ENCODE data around the gene RDH13. TPM values are rescaled to one million over a fixed set of nuclear protein-coding genes. Genes with fewer than 3 reads are reported as not detected.

The RDH13 gene
- total and polyA plus RNA-seq, 2 experiments from 2014 or later: 28.0 to 36.5 TPM

DNA sequence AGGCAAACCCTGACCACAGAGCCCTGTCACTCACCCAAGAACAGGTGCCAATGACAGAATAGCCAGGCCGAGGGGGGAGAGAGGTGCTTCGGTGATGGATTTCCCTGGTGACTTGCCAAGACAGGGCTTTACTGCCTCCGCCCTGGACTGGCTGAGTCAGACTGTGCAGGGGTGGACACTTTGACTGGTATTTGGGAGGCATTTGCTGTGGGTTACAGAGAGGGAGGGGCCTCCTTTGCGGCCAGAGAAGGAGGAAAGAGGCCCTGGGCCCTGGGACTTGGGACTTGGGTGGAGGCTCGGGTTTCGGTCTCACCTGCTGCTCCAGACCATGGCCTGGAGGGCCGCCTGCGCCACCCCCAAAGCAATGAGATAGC, 8.2 kb upstream of the RDH13 start:
- peaks cover 9% of the 10 kb centered on the region; the same call in 1 of the 2 replicates for H3F3A ChIP-seq (replicated peaks; ENCODE audit: low read depth)
- H3K27me3 Mint-ChIP-seq (ENCODE audit: insufficient read depth, low read depth, poor library complexity): peaks cover 63% of the 10 kb centered on the region
- no peaks in the 10 kb centered on the region for H3K9me2 ChIP-seq (ENCODE audit: insufficient read depth)
- no peak overlapping the region for H3K4me3 ChIP-seq
- no peaks in the 10 kb centered on the region for H3K79me2 ChIP-seq (replicated peaks; ENCODE audit: insufficient read depth)
- peaks cover 7% of the 10 kb centered on the region; the same call in 1 of the 2 replicates for H3K4me1 ChIP-seq (ENCODE audit: insufficient read depth)
- no peak for DNase-seq (ENCODE audit: low spot score)
- no peak for ATAC-seq
- no peak overlapping the region for H3K4me2 ChIP-seq
- peaks cover 3% of the 10 kb centered on the region; the same call in 1 of the 3 replicates for H3K9me3 Mint-ChIP-seq
- peaks cover 40% of the 10 kb centered on the region for H3K4me1 Mint-ChIP-seq
- H3K36me3 ChIP-seq (ENCODE audit: insufficient read depth): no peaks in the 10 kb centered on the region
- H3K4me3 Mint-ChIP-seq: no peak overlapping the region
- H3K27ac Mint-ChIP-seq: no peak overlapping the region
- TF ChIP-seq EZH2 (IDR thresholded peaks at IDR 0.05; ENCODE audit: low read depth, unreplicated experiment) (no peak), CREB1 (CRISPR knock-in tag; IDR thresholded peaks at IDR 0.05; ENCODE audit: low read depth) (no peak), NANOG (IDR thresholded peaks at IDR 0.05; ENCODE audit: borderline replicate concordance) (no peak), ZNF114 (CRISPR knock-in tag; IDR thresholded peaks at IDR 0.05) (no peak), EZH2phosphoT487 (IDR thresholded peaks at IDR 0.05; ENCODE audit: unreplicated experiment) (no peak), POLR2AphosphoS5 (IDR thresholded peaks at IDR 0.05; ENCODE audit: low read depth) (no peak), ZNF331 (CRISPR knock-in tag; IDR thresholded peaks at IDR 0.05; ENCODE audit: low read depth) (no peak), JUNB (IDR thresholded peaks at IDR 0.05; ENCODE audit: unreplicated experiment) (no peak), STAT1 (IDR thresholded peaks at IDR 0.05; ENCODE audit: unreplicated experiment) (no peak)
- TF ChIP-seq, protein P1, sequence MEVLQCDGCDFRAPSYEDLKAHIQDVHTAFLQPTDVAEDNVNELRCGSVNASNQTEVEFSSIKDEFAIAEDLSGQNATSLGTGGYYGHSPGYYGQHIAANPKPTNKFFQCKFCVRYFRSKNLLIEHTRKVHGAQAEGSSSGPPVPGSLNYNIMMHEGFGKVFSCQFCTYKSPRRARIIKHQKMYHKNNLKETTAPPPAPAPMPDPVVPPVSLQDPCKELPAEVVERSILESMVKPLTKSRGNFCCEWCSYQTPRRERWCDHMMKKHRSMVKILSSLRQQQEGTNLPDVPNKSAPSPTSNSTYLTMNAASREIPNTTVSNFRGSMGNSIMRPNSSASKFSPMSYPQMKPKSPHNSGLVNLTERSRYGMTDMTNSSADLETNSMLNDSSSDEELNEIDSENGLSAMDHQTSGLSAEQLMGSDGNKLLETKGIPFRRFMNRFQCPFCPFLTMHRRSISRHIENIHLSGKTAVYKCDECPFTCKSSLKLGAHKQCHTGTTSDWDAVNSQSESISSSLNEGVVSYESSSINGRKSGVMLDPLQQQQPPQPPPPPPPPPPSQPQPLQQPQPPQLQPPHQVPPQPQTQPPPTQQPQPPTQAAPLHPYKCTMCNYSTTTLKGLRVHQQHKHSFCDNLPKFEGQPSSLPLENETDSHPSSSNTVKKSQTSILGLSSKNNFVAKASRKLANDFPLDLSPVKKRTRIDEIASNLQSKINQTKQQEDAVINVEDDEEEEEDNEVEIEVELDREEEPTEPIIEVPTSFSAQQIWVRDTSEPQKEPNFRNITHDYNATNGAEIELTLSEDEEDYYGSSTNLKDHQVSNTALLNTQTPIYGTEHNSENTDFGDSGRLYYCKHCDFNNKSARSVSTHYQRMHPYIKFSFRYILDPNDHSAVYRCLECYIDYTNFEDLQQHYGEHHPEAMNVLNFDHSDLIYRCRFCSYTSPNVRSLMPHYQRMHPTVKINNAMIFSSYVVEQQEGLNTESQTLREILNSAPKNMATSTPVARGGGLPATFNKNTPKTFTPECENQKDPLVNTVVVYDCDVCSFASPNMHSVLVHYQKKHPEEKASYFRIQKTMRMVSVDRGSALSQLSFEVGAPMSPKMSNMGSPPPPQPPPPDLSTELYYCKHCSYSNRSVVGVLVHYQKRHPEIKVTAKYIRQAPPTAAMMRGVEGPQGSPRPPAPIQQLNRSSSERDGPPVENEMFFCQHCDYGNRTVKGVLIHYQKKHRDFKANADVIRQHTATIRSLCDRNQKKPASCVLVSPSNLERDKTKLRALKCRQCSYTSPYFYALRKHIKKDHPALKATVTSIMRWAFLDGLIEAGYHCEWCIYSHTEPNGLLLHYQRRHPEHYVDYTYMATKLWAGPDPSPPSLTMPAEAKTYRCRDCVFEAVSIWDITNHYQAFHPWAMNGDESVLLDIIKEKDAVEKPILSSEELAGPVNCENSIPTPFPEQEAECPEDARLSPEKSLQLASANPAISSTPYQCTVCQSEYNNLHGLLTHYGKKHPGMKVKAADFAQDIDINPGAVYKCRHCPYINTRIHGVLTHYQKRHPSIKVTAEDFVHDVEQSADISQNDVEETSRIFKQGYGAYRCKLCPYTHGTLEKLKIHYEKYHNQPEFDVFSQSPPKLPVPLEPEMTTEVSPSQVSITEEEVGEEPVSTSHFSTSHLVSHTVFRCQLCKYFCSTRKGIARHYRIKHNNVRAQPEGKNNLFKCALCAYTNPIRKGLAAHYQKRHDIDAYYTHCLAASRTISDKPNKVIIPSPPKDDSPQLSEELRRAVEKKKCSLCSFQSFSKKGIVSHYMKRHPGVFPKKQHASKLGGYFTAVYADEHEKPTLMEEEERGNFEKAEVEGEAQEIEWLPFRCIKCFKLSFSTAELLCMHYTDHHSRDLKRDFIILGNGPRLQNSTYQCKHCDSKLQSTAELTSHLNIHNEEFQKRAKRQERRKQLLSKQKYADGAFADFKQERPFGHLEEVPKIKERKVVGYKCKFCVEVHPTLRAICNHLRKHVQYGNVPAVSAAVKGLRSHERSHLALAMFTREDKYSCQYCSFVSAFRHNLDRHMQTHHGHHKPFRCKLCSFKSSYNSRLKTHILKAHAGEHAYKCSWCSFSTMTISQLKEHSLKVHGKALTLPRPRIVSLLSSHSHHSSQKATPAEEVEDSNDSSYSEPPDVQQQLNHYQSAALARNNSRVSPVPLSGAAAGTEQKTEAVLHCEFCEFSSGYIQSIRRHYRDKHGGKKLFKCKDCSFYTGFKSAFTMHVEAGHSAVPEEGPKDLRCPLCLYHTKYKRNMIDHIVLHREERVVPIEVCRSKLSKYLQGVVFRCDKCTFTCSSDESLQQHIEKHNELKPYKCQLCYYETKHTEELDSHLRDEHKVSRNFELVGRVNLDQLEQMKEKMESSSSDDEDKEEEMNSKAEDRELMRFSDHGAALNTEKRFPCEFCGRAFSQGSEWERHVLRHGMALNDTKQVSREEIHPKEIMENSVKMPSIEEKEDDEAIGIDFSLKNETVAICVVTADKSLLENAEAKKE (CRISPR knock-in tag; IDR thresholded peaks at IDR 0.05): no peak
- TF ChIP-seq, protein P2, sequence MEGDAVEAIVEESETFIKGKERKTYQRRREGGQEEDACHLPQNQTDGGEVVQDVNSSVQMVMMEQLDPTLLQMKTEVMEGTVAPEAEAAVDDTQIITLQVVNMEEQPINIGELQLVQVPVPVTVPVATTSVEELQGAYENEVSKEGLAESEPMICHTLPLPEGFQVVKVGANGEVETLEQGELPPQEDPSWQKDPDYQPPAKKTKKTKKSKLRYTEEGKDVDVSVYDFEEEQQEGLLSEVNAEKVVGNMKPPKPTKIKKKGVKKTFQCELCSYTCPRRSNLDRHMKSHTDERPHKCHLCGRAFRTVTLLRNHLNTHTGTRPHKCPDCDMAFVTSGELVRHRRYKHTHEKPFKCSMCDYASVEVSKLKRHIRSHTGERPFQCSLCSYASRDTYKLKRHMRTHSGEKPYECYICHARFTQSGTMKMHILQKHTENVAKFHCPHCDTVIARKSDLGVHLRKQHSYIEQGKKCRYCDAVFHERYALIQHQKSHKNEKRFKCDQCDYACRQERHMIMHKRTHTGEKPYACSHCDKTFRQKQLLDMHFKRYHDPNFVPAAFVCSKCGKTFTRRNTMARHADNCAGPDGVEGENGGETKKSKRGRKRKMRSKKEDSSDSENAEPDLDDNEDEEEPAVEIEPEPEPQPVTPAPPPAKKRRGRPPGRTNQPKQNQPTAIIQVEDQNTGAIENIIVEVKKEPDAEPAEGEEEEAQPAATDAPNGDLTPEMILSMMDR (conservative IDR thresholded peaks at IDR 0.05; ENCODE audit: low read depth in 2 of 2): no peak
- TF ChIP-seq, protein P3, sequence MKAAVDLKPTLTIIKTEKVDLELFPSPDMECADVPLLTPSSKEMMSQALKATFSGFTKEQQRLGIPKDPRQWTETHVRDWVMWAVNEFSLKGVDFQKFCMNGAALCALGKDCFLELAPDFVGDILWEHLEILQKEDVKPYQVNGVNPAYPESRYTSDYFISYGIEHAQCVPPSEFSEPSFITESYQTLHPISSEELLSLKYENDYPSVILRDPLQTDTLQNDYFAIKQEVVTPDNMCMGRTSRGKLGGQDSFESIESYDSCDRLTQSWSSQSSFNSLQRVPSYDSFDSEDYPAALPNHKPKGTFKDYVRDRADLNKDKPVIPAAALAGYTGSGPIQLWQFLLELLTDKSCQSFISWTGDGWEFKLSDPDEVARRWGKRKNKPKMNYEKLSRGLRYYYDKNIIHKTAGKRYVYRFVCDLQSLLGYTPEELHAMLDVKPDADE (IDR thresholded peaks at IDR 0.05): no peak
- TF ChIP-seq, protein P4, sequence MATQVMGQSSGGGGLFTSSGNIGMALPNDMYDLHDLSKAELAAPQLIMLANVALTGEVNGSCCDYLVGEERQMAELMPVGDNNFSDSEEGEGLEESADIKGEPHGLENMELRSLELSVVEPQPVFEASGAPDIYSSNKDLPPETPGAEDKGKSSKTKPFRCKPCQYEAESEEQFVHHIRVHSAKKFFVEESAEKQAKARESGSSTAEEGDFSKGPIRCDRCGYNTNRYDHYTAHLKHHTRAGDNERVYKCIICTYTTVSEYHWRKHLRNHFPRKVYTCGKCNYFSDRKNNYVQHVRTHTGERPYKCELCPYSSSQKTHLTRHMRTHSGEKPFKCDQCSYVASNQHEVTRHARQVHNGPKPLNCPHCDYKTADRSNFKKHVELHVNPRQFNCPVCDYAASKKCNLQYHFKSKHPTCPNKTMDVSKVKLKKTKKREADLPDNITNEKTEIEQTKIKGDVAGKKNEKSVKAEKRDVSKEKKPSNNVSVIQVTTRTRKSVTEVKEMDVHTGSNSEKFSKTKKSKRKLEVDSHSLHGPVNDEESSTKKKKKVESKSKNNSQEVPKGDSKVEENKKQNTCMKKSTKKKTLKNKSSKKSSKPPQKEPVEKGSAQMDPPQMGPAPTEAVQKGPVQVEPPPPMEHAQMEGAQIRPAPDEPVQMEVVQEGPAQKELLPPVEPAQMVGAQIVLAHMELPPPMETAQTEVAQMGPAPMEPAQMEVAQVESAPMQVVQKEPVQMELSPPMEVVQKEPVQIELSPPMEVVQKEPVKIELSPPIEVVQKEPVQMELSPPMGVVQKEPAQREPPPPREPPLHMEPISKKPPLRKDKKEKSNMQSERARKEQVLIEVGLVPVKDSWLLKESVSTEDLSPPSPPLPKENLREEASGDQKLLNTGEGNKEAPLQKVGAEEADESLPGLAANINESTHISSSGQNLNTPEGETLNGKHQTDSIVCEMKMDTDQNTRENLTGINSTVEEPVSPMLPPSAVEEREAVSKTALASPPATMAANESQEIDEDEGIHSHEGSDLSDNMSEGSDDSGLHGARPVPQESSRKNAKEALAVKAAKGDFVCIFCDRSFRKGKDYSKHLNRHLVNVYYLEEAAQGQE (IDR thresholded peaks at IDR 0.05; ENCODE audit: unreplicated experiment): no peak
- no peak overlapping the region for H2AFZ ChIP-seq
- H4K20me1 ChIP-seq (replicated peaks; ENCODE audit: insufficient read depth): no peaks in the 10 kb centered on the region
- no peak overlapping the region for H3K27ac ChIP-seq (ENCODE audit: low read depth)
- peaks cover 83% of the 10 kb centered on the region for H3K27me3 ChIP-seq (ENCODE audit: insufficient read depth)
- no peaks in the 10 kb centered on the region; the same call in 2 of the 3 replicates for H3K36me3 Mint-ChIP-seq (ENCODE audit: low read depth)
